Hippocampal formation (tissue), 2 donors: ENCODE results near the gene OR8G1.
"Not testable (repeated sequence)": the region's sequence is repeated elsewhere in the genome, so short reads cannot be mapped to it uniquely, and the experiment has no call there.

Experiments
- DNase-seq, 2 donors: peaks; one replicate each; lab custom pipeline; 2025; lab: John Stamatoyannopoulos, UW

OR8G1 gene, protein sequence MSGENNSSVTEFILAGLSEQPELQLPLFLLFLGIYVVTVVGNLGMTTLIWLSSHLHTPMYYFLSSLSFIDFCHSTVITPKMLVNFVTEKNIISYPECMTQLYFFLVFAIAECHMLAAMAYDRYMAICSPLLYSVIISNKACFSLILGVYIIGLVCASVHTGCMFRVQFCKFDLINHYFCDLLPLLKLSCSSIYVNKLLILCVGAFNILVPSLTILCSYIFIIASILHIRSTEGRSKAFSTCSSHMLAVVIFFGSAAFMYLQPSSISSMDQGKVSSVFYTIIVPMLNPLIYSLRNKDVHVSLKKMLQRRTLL

DNA sequence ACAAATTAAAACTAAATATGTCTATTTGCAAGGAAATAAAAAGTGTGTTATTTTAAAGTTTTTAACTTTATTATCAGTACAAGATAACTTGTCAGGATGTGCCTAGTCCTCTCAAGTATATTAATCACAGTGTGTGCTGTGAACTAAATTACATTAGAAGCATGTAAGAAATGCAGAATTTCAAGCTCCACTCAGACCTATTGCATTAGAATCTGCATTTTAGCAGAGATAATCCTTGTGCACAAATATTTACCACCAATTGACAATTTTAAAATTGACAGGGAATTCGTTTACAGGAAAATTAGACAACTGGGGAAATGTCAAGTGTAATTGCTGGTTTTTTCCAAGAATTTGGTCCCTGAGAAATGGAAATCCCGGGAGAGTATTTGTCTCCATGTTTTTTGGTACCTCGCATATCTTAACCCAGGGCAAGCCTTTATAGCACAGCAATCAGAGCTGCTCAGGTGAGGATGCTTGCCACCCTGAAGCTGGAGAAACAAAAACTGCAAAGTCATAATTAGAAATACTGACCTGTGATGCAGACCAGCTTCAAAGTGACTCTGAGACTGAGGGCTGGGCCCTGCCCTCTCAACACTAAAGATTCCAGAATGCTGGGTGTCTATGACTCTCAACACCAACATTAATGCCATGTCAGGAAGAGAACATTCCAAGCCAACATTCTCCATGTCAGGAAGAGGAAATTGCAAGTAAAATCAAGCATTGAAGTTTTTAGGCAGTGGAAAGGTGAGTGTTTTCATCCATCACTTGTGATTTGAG lies at the start of gene OR8G1:
OR8G1 (plus strand) TSS at position 475 of the 777 bp plus-strand sequence. CDS start 8,581 bp downstream, outside the sequence.
- no peak for DNase-seq

DNA sequence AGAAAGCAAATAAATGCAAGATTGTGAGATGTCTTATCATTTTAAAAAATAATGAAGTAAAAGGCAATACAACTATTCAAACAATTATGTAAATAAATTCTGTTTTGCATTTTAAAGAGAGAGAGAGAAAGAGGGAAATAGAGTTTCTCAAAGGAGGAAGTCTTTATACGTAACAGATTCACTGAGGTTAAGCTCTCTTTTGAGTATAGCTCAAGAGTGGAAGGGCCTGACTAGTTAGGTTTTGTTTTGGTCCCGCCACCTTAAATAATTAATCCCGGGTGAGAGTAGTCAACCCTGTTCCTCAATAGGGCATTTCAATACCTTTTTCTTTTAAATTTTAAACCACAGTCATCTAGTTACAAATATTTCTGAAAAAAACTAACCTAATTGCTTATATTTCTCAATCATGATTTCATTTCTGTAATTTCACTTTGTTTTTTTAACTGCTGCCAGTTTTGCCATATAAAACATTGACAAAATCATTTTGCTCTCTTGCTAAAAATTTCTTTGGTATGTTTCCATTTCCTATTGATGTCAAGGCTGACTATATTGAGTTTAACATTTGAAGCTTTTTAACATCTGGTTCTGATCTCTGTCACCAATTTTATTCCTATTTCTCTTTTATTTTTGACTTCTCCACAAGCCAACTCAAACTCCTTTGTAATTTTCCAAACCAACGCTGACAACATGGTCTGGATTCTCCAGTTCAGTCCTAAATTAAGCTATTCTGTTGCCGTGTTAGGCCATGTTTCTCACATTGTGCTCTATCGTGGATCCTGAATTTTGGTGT lies 47.5 kb upstream of the OR8G1 start:
- DNase-seq = no peak

DNA sequence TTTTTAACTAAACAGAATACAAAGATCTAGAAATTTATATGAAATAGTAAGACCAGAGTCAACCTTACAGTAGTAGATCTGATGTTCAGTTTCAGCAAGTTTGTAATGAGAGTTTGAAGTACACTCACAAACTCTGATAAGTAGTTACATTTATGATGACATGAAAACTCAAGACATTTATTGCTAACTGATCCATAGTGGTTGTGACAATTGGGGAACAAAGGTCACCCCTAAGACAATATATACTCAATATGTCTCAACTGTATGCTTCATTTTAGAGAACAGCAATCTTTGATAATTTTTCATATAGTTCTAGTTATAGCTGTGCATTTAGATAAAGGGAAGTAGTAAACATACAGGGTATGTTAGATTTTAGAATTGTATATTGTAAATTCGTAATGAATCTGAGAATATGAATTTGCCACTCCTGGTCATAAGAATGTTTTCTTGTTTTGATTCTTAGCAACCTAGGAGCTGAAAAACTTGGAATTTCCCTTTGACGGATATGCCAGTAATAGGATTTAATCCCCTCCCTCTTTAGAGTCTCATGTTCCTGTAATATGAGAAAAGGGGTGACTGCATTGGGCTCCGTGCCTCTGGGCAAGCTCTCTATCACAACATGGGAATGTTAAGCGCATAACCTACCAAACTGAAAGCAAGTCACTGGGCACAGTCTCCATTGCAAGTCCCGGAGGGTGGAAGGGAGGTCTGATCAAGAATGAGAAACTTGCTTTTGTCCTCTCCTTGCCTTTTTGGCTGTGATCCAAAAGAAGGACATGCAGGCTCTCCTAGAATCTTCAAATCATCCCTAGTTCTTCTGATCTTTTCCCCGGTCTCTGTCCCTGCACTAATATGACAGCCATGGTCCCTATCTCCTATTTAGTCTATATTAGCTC lies 46.4 kb upstream of the OR8G1 start:
- no peak for DNase-seq

DNA sequence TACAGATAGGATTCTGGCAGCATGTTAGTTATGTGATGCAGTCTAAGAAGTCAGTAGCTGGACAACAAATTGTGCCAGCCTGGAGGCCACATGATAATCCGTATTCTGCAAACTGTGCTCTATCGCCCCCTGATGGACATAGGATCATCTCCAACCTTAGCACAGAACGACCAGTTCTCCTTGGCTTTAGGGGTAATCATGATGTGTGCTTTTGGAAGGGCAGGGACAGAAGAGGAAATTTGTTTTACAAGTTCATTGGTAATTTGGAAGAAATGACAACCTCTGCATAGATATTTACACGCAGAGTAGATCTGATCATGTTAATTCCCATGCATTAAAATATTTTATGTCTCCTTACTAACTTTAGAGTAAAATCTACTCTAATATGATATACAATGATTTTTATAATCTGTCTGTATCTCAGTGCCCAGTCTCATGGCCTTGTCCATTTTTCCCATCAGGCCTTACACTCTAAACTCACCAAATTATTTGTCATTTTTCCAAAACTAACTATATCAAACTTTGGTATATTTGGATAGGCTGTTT lies 45.6 kb upstream of the OR8G1 start:
- DNase-seq = no peak

DNA sequence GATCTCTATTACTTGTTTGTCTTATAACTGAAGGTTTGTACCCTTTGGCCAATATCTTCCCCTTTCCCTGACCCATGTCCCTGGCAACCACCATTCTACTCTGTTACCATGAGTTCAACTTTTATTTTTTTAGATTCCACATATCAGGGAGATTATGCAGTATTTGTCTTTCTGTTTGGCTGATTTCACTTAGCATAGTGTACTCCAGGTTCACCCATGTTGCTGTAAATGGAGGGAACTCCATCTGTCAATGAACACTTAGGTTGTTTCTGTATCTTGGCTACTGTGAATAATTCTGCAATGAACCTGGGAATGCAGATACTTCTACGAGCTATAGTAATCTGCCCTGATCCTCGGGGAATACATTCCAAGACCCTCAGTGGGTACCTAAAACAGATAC lies 42.9 kb upstream of the OR8G1 start:
- no peak for DNase-seq

DNA sequence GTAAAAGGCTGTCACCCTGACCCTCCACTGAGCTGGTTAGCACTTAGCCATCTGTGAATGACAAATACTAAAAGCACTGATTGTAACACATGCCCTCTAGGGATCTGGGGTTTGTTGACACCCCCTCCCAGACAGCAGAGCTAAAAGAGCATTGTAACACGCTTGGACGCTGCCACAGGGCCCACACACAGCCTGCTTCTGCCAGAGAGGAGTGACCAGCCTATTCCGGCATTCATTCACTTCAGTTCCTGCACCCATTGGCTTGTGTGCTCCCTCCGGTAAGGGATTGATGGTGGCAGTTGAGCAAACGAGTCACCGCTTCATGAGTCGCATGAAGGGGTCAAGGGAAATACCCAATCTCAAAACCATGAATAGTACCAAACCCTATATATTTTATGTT lies 42.0 kb upstream of the OR8G1 start:
- no peak for DNase-seq

DNA sequence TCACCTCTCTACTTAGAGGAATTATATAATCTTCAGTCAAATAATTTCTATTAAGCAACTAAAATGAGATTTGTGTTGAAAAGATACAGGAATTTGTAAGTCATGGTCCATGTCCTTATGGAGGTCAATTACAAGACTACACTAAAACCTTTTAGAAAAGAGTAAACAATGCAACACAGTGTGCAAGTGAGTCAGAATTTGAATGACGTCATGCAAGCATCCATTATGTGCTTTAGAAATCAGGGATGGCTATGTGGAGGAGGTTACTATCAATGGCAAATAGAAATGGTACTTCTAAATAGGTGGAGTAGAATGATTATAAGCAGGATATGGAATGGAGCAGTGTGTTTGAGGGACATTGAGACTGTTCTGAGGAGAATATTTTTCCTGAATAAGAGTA lies 41.2 kb upstream of the OR8G1 start:
- no peak for DNase-seq

DNA sequence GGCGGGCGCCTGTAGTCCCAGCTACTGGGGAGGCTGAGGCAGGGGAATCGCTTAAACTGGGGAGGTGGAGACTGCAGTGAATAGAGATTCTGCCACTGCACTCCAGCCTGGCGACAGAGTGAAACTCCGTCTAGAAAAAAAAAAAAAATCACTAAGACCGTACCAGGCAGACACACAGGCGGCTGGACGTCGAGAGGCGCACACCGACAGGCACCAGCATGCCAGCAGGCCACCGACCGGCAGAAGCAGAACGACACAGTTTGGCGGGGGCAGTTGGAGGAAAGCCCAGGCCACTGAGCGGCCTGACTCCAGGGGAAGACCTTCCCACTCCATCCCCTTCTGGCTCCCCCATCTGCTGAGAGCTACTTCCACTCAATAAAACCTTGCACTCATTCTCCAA lies 40.2 kb upstream of the OR8G1 start:
- no peak for DNase-seq

DNA sequence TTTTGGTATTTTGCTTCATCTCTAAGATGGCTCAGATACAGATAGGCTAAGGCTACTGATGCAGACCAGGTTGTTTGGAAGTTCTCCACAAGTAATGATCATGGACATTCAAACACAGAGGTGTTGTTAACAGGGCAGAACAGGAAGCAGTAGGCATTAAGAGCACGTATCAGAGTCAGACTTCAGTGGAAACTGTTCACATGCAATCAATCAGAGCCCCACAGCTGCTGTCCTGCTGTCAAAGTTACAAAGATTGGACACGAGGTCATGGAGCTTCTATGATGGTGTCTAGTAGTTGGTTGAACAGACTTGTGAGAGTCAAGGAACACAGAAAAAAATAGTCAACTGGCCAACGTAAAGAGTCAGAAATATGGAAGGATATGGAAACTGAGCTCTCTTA lies 37.9 kb upstream of the OR8G1 start:
- no peak for DNase-seq

DNA sequence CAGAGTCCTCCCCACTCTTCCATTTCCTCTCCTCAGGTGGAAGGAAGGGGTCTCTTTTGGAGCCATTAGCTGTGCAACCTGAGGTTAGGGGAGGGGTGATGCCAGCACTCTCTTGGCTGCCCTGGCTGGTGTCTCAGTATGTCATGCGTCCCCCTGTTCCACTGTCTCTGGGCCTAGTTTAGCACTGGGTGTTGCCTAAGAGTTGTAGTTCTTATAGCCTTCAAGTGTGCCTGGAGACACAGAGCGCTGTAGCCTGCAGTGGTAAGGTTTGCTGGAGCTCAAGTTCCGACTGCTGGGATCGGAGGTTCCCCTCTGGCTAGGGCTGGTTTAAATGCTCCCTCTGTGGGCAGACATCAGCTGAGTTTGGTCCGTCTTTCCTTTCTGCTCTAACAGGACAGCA lies 36.9 kb upstream of the OR8G1 start:
- DNase-seq = no peak

DNA sequence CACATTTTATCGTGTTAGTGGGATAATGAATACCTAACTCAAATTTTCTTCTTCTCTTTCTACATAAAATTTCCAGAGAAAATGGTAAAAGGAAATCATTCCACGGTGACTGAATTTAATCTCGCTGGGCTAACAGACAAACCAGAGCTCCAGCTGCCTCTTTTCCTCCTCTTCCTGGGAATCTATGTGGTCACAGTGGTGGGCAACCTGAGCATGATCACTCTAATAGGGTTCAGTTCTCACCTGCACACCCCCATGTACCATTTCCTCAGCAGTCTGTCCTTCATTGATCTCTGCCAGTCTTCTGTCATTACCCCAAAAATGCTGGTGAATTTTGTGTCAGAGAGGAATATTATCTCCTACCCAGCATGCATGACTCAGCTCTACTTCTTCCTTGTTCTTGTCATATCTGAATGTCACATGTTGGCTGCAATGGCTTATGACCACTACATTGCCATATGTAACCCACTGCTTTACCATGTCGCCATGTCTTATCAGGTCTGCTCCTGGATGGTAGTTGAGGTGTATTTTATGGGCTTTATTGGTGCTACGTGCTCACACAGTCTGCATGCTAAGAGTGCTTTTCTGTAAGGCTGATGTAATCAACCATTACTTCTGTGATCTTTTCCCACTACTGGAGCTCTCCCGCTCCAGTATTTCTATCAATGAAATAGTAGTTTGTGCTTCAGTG lies 33.6 kb upstream of the OR8G1 start:
- no peak for DNase-seq

DNA sequence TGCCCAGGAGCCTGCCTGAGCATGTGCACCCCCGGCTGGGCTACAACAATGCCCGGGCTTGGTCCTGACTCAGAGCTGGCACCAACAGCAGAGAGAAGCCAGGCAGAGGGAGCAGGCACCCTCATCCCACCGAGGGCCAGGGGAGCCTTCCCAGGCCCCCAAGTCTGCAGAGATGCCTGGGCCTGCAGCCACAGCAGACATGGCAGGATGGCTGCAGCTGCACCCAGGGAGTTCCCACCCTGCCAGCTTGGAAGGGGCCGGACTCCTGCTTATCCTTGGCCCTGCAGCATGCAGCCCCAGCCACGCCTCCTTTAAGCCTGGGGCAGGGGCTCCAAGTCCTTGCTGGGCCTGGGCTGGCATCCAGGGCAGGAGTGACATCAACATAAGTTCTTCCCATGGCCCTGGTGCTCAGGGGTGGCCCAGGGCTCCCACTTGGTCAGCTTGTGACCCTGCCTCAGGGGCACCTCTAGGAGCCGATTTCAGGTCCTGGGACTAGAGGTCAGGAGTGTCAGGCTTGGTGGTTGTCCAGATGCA lies 31.0 kb upstream of the OR8G1 start:
- DNase-seq = no peak

DNA sequence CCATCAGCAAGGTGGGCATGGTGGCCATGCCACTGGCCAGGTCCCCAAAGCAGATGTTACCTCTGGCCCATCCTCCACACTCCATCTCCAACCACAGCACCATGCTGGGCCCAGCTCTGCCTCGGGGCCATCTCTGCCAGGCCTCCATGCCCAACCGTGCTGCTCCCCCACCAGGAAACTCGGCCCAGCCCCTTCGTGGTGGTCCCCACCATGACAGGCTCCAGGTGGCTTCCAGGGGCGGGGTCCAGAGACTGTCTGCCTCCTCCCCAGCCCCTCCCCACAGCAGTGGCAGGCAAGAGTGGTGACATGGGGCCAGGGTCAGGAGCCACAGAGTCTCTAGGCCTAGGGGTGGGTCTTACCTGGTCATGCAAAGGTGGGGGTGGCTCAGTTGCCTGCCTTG lies 30.5 kb upstream of the OR8G1 start:
- DNase-seq = no peak

DNA sequence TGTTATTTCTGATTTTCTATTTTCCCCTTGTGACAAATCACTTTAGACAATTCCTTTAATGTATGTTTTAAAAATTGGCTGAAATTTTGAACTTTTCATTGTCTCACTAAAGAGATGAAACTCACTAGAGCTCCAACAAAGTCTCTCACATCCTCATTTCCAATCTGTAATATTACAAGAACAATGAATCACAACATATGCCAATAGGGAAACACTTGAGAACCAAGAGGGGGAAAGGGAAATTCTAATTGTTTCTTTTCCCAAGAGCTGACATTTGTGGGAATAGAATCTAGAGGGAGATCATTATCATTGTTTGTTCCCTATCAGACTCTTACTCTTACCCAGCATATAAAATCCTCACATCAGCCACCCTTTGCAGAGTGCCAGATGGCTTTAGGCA lies 29.6 kb upstream of the OR8G1 start:
- no peak for DNase-seq

DNA sequence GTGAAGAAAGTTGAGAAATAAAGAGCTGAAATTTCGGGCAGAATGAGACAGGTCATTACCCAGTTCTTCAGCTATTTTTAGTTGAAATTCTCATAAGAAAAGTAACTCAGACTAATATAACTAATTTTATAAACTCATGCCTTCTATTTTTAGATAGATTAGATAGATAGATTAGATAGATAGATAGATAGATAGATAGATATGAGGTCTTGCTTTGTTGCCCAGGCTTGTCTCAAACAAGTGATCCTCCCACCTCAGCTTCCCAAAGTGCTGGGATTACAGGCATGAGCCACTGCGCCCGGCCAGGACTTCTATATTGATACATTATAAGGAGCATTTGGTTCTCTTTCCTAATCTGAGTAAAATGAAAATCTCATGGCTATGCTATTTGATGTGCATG lies 26.9 kb upstream of the OR8G1 start:
- no peak for DNase-seq

DNA sequence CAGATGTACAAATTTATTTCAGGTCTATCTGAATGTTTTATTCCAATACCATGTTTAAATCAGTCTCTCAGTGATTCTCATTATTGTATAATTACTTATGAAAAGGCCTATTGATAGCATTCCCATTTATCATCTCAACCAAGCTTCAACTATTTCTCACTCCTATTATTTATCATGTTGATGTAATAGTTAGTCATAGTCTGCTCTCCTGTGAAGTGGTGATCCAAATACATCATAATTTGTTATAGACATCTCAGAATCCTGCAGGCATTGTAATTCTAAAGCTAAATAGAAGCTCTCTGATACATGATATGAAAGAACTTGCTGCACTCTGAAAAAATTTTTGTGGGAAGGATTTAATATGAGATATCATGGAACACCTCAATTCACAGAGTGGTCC lies 21.8 kb upstream of the OR8G1 start:
- no peak for DNase-seq

DNA sequence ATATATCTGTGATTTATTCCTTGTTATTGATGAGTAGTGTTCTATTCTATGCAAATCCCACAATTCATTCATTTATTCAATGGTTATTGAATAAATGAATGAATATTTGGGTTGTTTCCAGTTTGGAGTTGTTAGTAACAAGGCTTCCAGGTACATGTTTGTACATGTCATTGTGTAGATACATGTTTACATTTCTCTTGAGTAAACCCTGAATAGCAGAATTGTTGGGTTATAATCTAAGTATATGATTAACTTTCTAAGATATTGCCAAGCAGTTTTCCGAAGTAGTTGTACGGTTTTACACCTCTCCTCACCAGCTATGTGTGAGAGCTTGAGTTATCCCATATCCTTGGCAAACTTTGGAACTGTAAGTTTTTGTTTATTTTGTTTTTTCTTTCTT lies 18.5 kb upstream of the OR8G1 start:
- no peak for DNase-seq

DNA sequence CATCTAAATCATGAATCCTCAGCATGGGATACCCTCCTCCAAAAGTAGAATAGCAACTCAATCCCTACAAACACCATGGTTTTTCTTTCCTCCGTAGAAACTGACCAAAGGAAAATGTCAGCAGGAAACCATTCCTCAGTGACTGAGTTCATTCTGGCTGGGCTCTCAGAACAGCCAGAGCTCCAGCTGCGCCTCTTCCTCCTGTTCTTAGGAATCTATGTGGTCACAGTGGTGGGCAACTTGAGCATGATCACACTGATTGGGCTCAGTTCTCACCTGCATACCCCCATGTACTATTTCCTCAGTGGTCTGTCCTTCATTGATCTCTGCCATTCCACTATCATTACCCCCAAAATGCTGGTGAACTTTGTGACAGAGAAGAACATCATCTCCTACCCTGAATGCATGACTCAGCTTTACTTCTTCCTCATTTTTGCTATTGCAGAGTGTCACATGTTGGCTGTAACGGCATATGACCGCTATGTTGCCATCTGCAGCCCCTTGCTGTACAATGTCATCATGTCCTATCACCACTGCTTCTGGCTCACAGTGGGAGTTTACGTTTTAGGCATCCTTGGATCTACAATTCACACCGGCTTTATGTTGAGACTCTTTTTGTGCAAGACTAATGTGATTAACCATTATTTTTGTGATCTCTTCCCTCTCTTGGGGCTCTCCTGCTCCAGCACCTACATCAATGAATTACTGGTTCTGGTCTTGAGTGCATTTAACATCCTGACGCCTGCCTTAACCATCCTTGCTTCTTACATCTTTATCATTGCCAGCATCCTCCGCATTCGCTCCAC lies 16.1 kb upstream of the OR8G1 start:
- not testable (repeated sequence) for DNase-seq

DNA sequence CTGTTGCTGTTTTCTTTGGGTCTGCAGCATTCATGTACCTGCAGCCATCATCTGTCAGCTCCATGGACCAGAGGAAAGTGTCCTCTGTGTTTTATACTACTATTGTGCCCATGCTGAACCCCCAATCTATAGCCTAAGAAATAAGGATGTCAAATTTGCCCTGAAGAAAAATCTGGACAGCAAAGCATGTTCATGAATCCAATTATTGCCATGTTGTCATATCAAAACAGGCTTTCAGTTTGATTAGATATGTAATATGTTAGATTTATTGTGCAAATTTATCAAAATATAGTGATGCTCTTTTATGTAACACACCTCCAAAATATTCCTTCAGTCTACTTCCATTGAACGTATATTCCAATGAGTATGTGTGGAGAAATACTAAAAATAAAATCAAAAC lies 15.4 kb upstream of the OR8G1 start:
- no peak for DNase-seq

DNA sequence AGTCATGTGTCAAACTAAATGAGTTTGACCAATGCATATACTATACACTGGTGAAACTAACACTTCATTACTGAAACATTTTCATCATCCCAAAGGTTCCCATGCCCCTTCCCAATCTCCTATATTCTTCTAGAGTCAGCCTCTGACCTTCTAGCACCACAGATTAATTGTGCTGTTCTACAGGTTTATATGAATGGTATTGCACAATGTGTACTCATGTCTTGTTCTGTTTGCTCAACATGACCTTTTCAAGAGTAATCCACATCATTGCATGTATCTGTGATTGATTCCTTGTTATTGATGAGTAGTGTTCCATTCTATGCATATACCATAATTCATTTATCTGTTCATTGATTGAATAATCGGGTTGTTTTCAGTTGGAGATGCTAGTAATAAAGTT lies 7.5 kb upstream of the OR8G1 start:
- no peak for DNase-seq
